A549 (cell line): ENCODE data around the gene IQCN. TPM values are rescaled to one million over a fixed set of nuclear protein-coding genes. Genes with fewer than 3 reads are reported as not detected.

Experiments
- ATAC-seq, 2 experiments: fragments of 200-7000 bp in 1 of 2; fragments of >200 bp in 1 of 2; cut with Nextera tagmentation in 1 of 2; cut with Tn5 transposase in 1 of 2; 3 replicates each; pipeline versions ENCODE4 v1.8.0 to v1.9.1; 2018 to 2020; ENCODE audit warnings: mild to moderate bottlenecking in 1 of 2, moderate library complexity in 1 of 2
- CTCF ChIA-PET: fragments of 300-600 bp; sonication (Branson Sonifier 250); formaldehyde crosslinking; extraction: SDS; loops from one replicate; lab custom pipeline; 2021; ENCODE audit warnings: antibody characterized with exemption, inconsistent platforms; lab: Yijun Ruan, JAX
- POLR2A ChIA-PET: fragments of 350-600 bp; formaldehyde crosslinking; extraction: SDS; loops from one replicate; lab custom pipeline; 2021; ENCODE audit warnings: antibody characterized with exemption, inconsistent platforms; lab: Yijun Ruan, JAX
- DNase-seq, 2 experiments: peaks; one replicate each; pipeline versions ENCODE4 v3.0.0 to v3.0.0-alpha.2; 2011 to 2016; ENCODE audit warnings: low read depth in 1 of 2, low spot score in 1 of 2
- FAIRE-seq: peaks from 2 replicates; lab custom pipeline; 2011; peaks lifted over from hg19 to GRCh38; lab: Jason Lieb, UNC
- H3K27ac ChIP-seq, 2 experiments: fragments of >200 bp; sonication (Bioruptor Twin); formaldehyde crosslinking; 3 replicates each; pipeline ENCODE4 v1.5.1; 2016 to 2017
- H3K4me1 ChIP-seq: fragments of >200 bp; sonication (Bioruptor Twin); formaldehyde crosslinking; 3 replicates; pipeline ENCODE4 v1.6.1; 2016
- H3K4me2 ChIP-seq: fragments of >200 bp; sonication (Bioruptor Twin); formaldehyde crosslinking; 3 replicates; pipeline ENCODE4 v1.6.1; 2016
- H3K4me3 ChIP-seq: fragments of >200 bp; sonication (Bioruptor Twin); formaldehyde crosslinking; 3 replicates; pipeline ENCODE4 v1.5.1; 2016
- H3K9me3 ChIP-seq: fragments of >200 bp; sonication (Bioruptor Twin); formaldehyde crosslinking; 3 replicates; pipeline ENCODE4 v1.6.1; 2016
- ATOH8 ChIP-seq: fragments of 250-450 bp; sonication (Bioruptor Pico); IDR thresholded peaks from 2 replicates; pipeline ENCODE4 v1.5.0; 2020; ENCODE audit warnings: low read depth, mild to moderate bottlenecking, moderate library complexity
- BHLHE40 ChIP-seq: IDR thresholded peaks from 2 replicates; pipeline ENCODE4 v1.6.1; 2012; ENCODE audit warnings: low read depth, low read length, inconsistent platforms
- CEBPB ChIP-seq, 2 experiments: fragments of >200 bp in 1 of 2; sonication (Bioruptor Twin) in 1 of 2; formaldehyde crosslinking in 1 of 2; IDR thresholded peaks; 2 replicates each; pipeline ENCODE4 v1.6.1; 2012 to 2016
- EHMT2 ChIP-seq: fragments of 200-600 bp; sonication (generic); IDR thresholded peaks from 2 replicates; pipeline ENCODE4 v1.6.1; 2016; ENCODE audit warnings: antibody characterized with exemption, low read depth, mild to moderate bottlenecking, moderate library complexity
- EP300 ChIP-seq, 2 experiments: fragments of >200 bp; sonication (Bioruptor Twin); formaldehyde crosslinking; IDR thresholded peaks; 2 replicates in 1 of 2; 3 replicates in 1 of 2; pipeline ENCODE4 v1.6.1; 2016 to 2017
- FOSL2 ChIP-seq, 2 experiments: fragments of 450-650 bp in 1 of 2; fragments of >200 bp in 1 of 2; sonication (Bioruptor Twin) in 1 of 2; formaldehyde crosslinking; IDR thresholded peaks; 2 replicates each; pipeline versions ENCODE4 v1.5.0 to v1.6.1; 2016 to 2020; ENCODE audit warnings: mild to moderate bottlenecking in 1 of 2, moderate library complexity in 1 of 2
- FOXS1 ChIP-seq: fragments of 250-450 bp; sonication (Bioruptor Pico); IDR thresholded peaks from 2 replicates; pipeline ENCODE4 v1.5.0; 2020; ENCODE audit warnings: mild to moderate bottlenecking, moderate library complexity
- GATA3 ChIP-seq: IDR thresholded peaks from 2 replicates; pipeline ENCODE4 v1.6.1; 2012; ENCODE audit warnings: borderline replicate concordance
- HDAC2 ChIP-seq: fragments of 200-600 bp; sonication (generic); IDR thresholded peaks from 2 replicates; pipeline ENCODE4 v1.6.1; 2016
- HOXA7 ChIP-seq: fragments of 250-450 bp; sonication (Bioruptor Pico); IDR thresholded peaks from 2 replicates; pipeline ENCODE4 v1.5.0; 2020; ENCODE audit warnings: mild to moderate bottlenecking, moderate library complexity
- JUN ChIP-seq, 2 experiments: fragments of >200 bp; sonication (Bioruptor Twin); formaldehyde crosslinking; IDR thresholded peaks; 2 replicates in 1 of 2; 3 replicates in 1 of 2; pipeline ENCODE4 v1.6.1; 2016 to 2017
- KDM1A ChIP-seq: fragments of 200-600 bp; sonication (generic); IDR thresholded peaks from 2 replicates; pipeline ENCODE4 v1.6.1; 2016; ENCODE audit warnings: low read depth, mild to moderate bottlenecking
- MAZ ChIP-seq: fragments of 150-350 bp; IDR thresholded peaks from 2 replicates; pipeline ENCODE4 v1.6.1; 2014; ENCODE audit warnings: antibody characterized with exemption, low read depth, low read length, borderline replicate concordance
- RAD21 ChIP-seq, 2 experiments: fragments of >200 bp in 1 of 2; sonication (Bioruptor Twin) in 1 of 2; formaldehyde crosslinking in 1 of 2; IDR thresholded peaks in 1 of 2; conservative IDR thresholded peaks in 1 of 2; 2 replicates in 1 of 2; 3 replicates in 1 of 2; pipeline ENCODE4 v1.6.1; 2012 to 2018; ENCODE audit warnings: inconsistent platforms in 1 of 2
- RARB ChIP-seq: fragments of 250-450 bp; sonication (Bioruptor Pico); IDR thresholded peaks from 2 replicates; pipeline ENCODE4 v1.8.0; 2021; ENCODE audit warnings: mild to moderate bottlenecking, moderate library complexity
- RFX5 ChIP-seq: fragments of 450-650 bp; IDR thresholded peaks from 2 replicates; pipeline ENCODE4 v1.7.1; 2014; ENCODE audit warnings: antibody characterized with exemption, mild to moderate bottlenecking, moderate library complexity
- RNF2 ChIP-seq: fragments of 200-600 bp; sonication (generic); IDR thresholded peaks from 2 replicates; pipeline ENCODE4 v1.6.1; 2016; ENCODE audit warnings: low read depth, mild to moderate bottlenecking, antibody characterized with exemption, moderate library complexity, borderline replicate concordance
- ZC3H11A ChIP-seq: fragments of 450-650 bp; IDR thresholded peaks from 2 replicates; pipeline ENCODE4 v1.6.1; 2014; ENCODE audit warnings: antibody characterized with exemption, mild to moderate bottlenecking
- ZFP36 ChIP-seq: fragments of 450-650 bp; IDR thresholded peaks from 2 replicates; pipeline ENCODE4 v1.6.1; 2014; ENCODE audit warnings: borderline replicate concordance; ENCODE audit not compliant: partially characterized antibody
- ZNF302 ChIP-seq: fragments of 250-450 bp; sonication (Bioruptor Pico); IDR thresholded peaks from 2 replicates; pipeline ENCODE4 v1.9.0; 2021; ENCODE audit warnings: inconsistent platforms, mild to moderate bottlenecking, moderate library complexity
- WGBS: methylation state at CpG from one replicate; pipeline ENCODE4 v1.1.6; 2017; ENCODE audit errors: missing lambda C conversion rate; 5-methylcytosine and 5-hydroxymethylcytosine counted together
- polyA plus RNA-seq, 4 experiments: library from polyadenylated mRNA; depleted of rRNA in 3 of 4; stranded (reverse); fragments of >200 nt; fragmentation: RNase III in 1 of 4; extraction: RNeasy Plus Mini Kit Qiagen cat#74134 plus additional on column Dnase treatment in 1 of 4; gene quantifications; 2 replicates in 3 of 4; 3 replicates in 1 of 4; pipeline ENCODE4 v1.2.3, GENCODE V29; 2011 to 2017
- TF ChIP-seq, protein P1 (sequence below): fragments of 150-350 bp; IDR thresholded peaks from 2 replicates; pipeline ENCODE4 v1.6.1; 2014; ENCODE audit warnings: low read depth, mild to moderate bottlenecking, low read length
- TF ChIP-seq, protein P2 (sequence below): IDR thresholded peaks from 2 replicates; pipeline ENCODE4 v1.6.1; 2012
- TF ChIP-seq, protein P3 (sequence below): fragments of 200-600 bp; sonication (generic); IDR thresholded peaks from 2 replicates; pipeline ENCODE4 v1.6.1; 2016; ENCODE audit warnings: antibody characterized with exemption, mild to moderate bottlenecking, moderate library complexity
- TF ChIP-seq, protein P4 (sequence below): fragments of 450-650 bp; IDR thresholded peaks from 2 replicates; pipeline ENCODE4 v1.6.1; 2014; ENCODE audit warnings: antibody characterized with exemption

The IQCN gene
- polyA plus RNA-seq, 2 of the 4 experiments (the other 2 are of a cell fraction) = 0.34 to 0.50 TPM

GRCh38 chr19:18231775-18232174, 42.5 kb downstream of the IQCN start:
- peaks cover 20% of the 10 kb centered on the region for H3K4me1 ChIP-seq
- H3K27ac ChIP-seq = no peak overlapping the region
- no peak for FAIRE-seq
- TF ChIP-seq HDAC2 (no peak), HOXA7 (no peak), FOXS1 (CRISPR knock-in tag) (no peak), KDM1A (no peak), RARB (CRISPR knock-in tag) (no peak), RNF2 (no peak), RAD21 (conservative IDR thresholded peaks at IDR 0.05 in 1 of 2, IDR thresholded peaks at IDR 0.05 in 1 of 2) (no peak), ZFP36 (no peak), EP300 (IDR thresholded peaks at IDR 0.05) (no peak), EHMT2 (no peak), MAZ (no peak), ZNF302 (no peak), ATOH8 (CRISPR knock-in tag) (no peak), CEBPB (IDR thresholded peaks at IDR 0.05) (no peak)
- TF ChIP-seq, protein P1, sequence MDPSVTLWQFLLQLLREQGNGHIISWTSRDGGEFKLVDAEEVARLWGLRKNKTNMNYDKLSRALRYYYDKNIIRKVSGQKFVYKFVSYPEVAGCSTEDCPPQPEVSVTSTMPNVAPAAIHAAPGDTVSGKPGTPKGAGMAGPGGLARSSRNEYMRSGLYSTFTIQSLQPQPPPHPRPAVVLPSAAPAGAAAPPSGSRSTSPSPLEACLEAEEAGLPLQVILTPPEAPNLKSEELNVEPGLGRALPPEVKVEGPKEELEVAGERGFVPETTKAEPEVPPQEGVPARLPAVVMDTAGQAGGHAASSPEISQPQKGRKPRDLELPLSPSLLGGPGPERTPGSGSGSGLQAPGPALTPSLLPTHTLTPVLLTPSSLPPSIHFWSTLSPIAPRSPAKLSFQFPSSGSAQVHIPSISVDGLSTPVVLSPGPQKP = no peak
- TF ChIP-seq, protein P2, sequence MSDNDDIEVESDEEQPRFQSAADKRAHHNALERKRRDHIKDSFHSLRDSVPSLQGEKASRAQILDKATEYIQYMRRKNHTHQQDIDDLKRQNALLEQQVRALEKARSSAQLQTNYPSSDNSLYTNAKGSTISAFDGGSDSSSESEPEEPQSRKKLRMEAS = no peak
- TF ChIP-seq, protein P3, sequence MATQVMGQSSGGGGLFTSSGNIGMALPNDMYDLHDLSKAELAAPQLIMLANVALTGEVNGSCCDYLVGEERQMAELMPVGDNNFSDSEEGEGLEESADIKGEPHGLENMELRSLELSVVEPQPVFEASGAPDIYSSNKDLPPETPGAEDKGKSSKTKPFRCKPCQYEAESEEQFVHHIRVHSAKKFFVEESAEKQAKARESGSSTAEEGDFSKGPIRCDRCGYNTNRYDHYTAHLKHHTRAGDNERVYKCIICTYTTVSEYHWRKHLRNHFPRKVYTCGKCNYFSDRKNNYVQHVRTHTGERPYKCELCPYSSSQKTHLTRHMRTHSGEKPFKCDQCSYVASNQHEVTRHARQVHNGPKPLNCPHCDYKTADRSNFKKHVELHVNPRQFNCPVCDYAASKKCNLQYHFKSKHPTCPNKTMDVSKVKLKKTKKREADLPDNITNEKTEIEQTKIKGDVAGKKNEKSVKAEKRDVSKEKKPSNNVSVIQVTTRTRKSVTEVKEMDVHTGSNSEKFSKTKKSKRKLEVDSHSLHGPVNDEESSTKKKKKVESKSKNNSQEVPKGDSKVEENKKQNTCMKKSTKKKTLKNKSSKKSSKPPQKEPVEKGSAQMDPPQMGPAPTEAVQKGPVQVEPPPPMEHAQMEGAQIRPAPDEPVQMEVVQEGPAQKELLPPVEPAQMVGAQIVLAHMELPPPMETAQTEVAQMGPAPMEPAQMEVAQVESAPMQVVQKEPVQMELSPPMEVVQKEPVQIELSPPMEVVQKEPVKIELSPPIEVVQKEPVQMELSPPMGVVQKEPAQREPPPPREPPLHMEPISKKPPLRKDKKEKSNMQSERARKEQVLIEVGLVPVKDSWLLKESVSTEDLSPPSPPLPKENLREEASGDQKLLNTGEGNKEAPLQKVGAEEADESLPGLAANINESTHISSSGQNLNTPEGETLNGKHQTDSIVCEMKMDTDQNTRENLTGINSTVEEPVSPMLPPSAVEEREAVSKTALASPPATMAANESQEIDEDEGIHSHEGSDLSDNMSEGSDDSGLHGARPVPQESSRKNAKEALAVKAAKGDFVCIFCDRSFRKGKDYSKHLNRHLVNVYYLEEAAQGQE = no peak
- DNase-seq = no peak
- CTCF ChIA-PET = interaction anchor here (1.5 to 4.7 kb wide), 4 partner anchors 10 to 95 kb away, joined by 4 to 34 read pairs (median 6); no protein-coding TSS in a partner anchor
- peak overlapping the region; percentile 53; the same call in 2 of the 3 replicates for H3K4me2 ChIP-seq
- no peaks in the 10 kb centered on the region for H3K9me3 ChIP-seq
- POLR2A ChIA-PET = interaction anchor here (0.9 kb wide), 2 partner anchors 8 to 50 kb away, joined by 4 to 6 read pairs; partner anchors contain the start of gene JUND
- ATAC-seq = 0 out of 6 replicates have a peak, but pooled peaks of 1 of the 2 experiments have one; percentile 8
- WGBS = 12% methylated on average over 3 of the region's 4 CpGs
- no peak overlapping the region for H3K4me3 ChIP-seq

DNA sequence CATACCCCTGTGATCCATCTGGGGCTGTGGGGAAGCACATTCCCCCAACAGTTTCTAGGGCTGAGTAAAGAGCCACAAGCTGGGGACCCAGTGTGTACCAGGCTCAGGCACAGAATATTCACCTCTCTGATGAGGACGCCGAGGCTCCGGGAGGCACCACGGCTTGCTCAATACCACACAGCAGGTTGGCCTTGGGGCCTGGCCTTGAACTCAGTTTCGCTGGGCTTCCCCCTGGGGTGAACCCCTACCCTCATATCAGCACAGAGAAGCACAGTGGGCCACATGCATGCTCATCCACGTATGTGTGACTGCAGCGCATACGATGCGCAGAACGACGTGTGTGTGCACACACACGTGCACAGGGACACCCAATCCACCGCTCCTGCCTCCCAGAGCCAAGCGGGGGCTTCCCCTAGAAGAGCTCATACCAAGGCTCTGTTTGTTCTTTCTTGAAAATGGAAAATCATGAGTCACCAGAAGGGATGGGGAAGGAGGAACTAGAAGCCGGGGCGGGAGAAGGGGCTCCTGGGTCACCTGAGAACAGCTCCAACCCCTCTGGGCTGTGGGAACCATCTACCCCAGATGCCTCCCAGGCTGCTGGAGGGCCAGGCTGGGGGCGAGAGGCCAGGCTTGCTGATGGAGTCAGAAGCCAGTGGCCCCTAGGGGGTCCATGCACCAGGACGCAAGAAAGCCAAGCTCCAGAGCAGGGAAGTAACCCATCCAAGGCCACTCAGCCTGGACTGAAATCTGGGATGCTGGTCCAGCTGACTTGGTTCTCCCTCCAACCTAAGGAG, 43.1 kb downstream of the IQCN start:
- H3K4me3 ChIP-seq = no peak overlapping the region
- ChIA-PET POLR2A (interaction anchor here (0.9 kb wide), 2 partner anchors 8 to 51 kb away, joined by 4 to 6 read pairs; partner anchors contain the start of gene JUND), CTCF (interaction anchor here (1.1 to 4.7 kb wide), 7 partner anchors 10 to 285 kb away, joined by 3 to 34 read pairs (median 4); no protein-coding TSS in a partner anchor)
- H3K4me2 ChIP-seq = peak overlapping the region; percentile 53
- DNase-seq (peak; percentile 68 to 71), ATAC-seq (peak; percentile 75 to 81), FAIRE-seq (no peak)
- H3K4me1 ChIP-seq = peaks cover 20% of the 10 kb centered on the region
- 2% methylated on average over 13 of the region's 18 CpGs for WGBS
- H3K27ac ChIP-seq = no peak overlapping the region
- TF ChIP-seq FOSL2 (IDR thresholded peaks at IDR 0.05) = no peak
- peak; percentile 76 for TF ChIP-seq FOSL2 (CRISPR knock-in tag; IDR thresholded peaks at IDR 0.05)
- TF ChIP-seq CEBPB (IDR thresholded peaks at IDR 0.05) = peak in 1 of 2 experiments; percentile 53; a peak in 2 of 4 replicates
- TF ChIP-seq JUN (IDR thresholded peaks at IDR 0.05) = 0 out of 5 replicates have a peak, but pooled peaks of 1 of the 2 experiments have one; percentile 17
- TF ChIP-seq RFX5 = no peak
- TF ChIP-seq, protein P2 = peak; percentile 44; the same call in 1 of the 2 replicates
- TF ChIP-seq ZC3H11A = no peak
- TF ChIP-seq FOXS1 (CRISPR knock-in tag) = no peak
- no peak for TF ChIP-seq GATA3
- TF ChIP-seq, protein P4, sequence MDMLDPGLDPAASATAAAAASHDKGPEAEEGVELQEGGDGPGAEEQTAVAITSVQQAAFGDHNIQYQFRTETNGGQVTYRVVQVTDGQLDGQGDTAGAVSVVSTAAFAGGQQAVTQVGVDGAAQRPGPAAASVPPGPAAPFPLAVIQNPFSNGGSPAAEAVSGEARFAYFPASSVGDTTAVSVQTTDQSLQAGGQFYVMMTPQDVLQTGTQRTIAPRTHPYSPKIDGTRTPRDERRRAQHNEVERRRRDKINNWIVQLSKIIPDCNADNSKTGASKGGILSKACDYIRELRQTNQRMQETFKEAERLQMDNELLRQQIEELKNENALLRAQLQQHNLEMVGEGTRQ = peak; percentile 60
- TF ChIP-seq BHLHE40 = peak; percentile 38; the same call in 1 of the 2 replicates
- H3K9me3 ChIP-seq = no peaks in the 10 kb centered on the region
